Measurements from ENCODE around the gene CHL1. TPM values are rescaled to one million over a fixed set of nuclear protein-coding genes. Genes with fewer than 3 reads are reported as not detected.

CHL1 gene
- polyA plus RNA-seq, 2 of the 4 experiments (the other 2 are of a cell fraction) = 0.05 TPM; not detected in 1

GRCh38 chr3:207973-208372, 11.4 kb downstream of the CHL1 start:
- FAIRE-seq (no peak), DNase-seq (ENCODE audit: low read depth in 1 of 2, low spot score in 1 of 2) (no peak), ATAC-seq (no peak)
- POLR2A ChIA-PET = no interaction called here
- no peak overlapping the region for H3K27ac ChIP-seq
- CTCF ChIA-PET = no interaction called here
- H3K4me2 ChIP-seq = no peak overlapping the region
- H3K4me3 ChIP-seq = no peak overlapping the region
- no peaks in the 10 kb centered on the region for H3K4me1 ChIP-seq
- TF ChIP-seq MYC (IDR thresholded peaks at IDR 0.05; ENCODE audit: borderline replicate concordance, low read length) = no peak
- no peak for TF ChIP-seq USF2 (IDR thresholded peaks at IDR 0.05)
- TF ChIP-seq CEBPB (IDR thresholded peaks at IDR 0.05) = no peak
- TF ChIP-seq JUNB (IDR thresholded peaks at IDR 0.05) = no peak
- no peak for TF ChIP-seq MAX (IDR thresholded peaks at IDR 0.05)
- no peak for TF ChIP-seq REST (IDR thresholded peaks at IDR 0.05)
- TF ChIP-seq ZNF302 (CRISPR knock-in tag; IDR thresholded peaks at IDR 0.05) = no peak
- no peak for TF ChIP-seq TFCP2L1 (CRISPR knock-in tag; IDR thresholded peaks at IDR 0.05)
- TF ChIP-seq RFX5 (IDR thresholded peaks at IDR 0.05) = no peak
- no peak for TF ChIP-seq HOXB5 (CRISPR knock-in tag; IDR thresholded peaks at IDR 0.05)
- no peak for TF ChIP-seq CTCF (IDR thresholded peaks at IDR 0.05)
- TF ChIP-seq CHD4 (IDR thresholded peaks at IDR 0.05; ENCODE audit: borderline replicate concordance) = no peak
- TF ChIP-seq NR3C1 (IDR thresholded peaks at IDR 0.05) = no peak
- no peak for TF ChIP-seq FOSB (CRISPR knock-in tag; IDR thresholded peaks at IDR 0.05)
- TF ChIP-seq RARB (CRISPR knock-in tag; IDR thresholded peaks at IDR 0.05) = no peak
- TF ChIP-seq E2F6 (IDR thresholded peaks at IDR 0.05; ENCODE audit: borderline replicate concordance, low read depth) = no peak
- no peak for TF ChIP-seq CHD2 (IDR thresholded peaks at IDR 0.05; ENCODE audit: low read length, partially characterized antibody)
- H3K9me3 ChIP-seq = no peaks in the 10 kb centered on the region

GRCh38 chr3:210669-211068, 14.1 kb downstream of the CHL1 start:
- no peak for ATAC-seq
- Histone ChIP-seq H3K9me3 (no peaks in the 10 kb centered on the region), H3K4me1 (no peaks in the 10 kb centered on the region), H3K4me2 (no peak overlapping the region), H3K4me3 (no peak overlapping the region), H3K27ac (no peak overlapping the region)
- no peak for FAIRE-seq
- DNase-seq (ENCODE audit: low read depth in 1 of 2, low spot score in 1 of 2) = no peak
- POLR2A ChIA-PET = no interaction called here
- CTCF ChIA-PET = no interaction called here
- no peak for TF ChIP-seq MAFK (IDR thresholded peaks at IDR 0.05; ENCODE audit: partially characterized antibody)
- TF ChIP-seq RNF2 (IDR thresholded peaks at IDR 0.05; ENCODE audit: borderline replicate concordance, low read depth) = no peak
- no peak for TF ChIP-seq SREBF2 (IDR thresholded peaks at IDR 0.05)
- TF ChIP-seq PHF8 (IDR thresholded peaks at IDR 0.05; ENCODE audit: borderline replicate concordance, low read depth) = no peak
- TF ChIP-seq RCOR1 (IDR thresholded peaks at IDR 0.05; ENCODE audit: low read depth, low read length) = no peak
- TF ChIP-seq JUN (IDR thresholded peaks at IDR 0.05) = no peak
- TF ChIP-seq KDM1A (IDR thresholded peaks at IDR 0.05; ENCODE audit: low read depth) = no peak
- TF ChIP-seq NPAS2 (CRISPR knock-in tag; IDR thresholded peaks at IDR 0.05; ENCODE audit: borderline replicate concordance) = no peak
- no peak for TF ChIP-seq POLR2A (IDR thresholded peaks at IDR 0.05; ENCODE audit: low read length)
- TF ChIP-seq TP53 (CRISPR knock-in tag; IDR thresholded peaks at IDR 0.05) = no peak
- WGBS (ENCODE audit: missing lambda C conversion rate) = 16% methylated on average over 4 of the region's 4 CpGs

Data from A549 (cell line).